Hepatocyte (in vitro differentiated cells): ENCODE results near the gene SERPINA7. TPM values are rescaled to one million over a fixed set of nuclear protein-coding genes. Genes with fewer than 3 reads are reported as not detected.

Experiments used
- DNase-seq: peaks from one replicate; pipeline ENCODE4 v3.0.0-alpha.2; 2016; ENCODE audit warnings: low spot score
- H2AFZ ChIP-seq: fragments of 200-600 bp; sonication (generic); 2 replicates; pipeline ENCODE4 v1.6.0; 2016; ENCODE audit warnings: antibody characterized with exemption, mild to moderate bottlenecking
- H3K27ac ChIP-seq: fragments of 200-600 bp; sonication (generic); 2 replicates; pipeline ENCODE4 v1.5.1; 2016; ENCODE audit warnings: mild to moderate bottlenecking
- H3K27me3 ChIP-seq: fragments of 200-600 bp; sonication (generic); 2 replicates; pipeline ENCODE4 v1.6.1; 2016
- H3K36me3 ChIP-seq: fragments of 200-600 bp; sonication (generic); replicated peaks from 2 replicates; pipeline ENCODE4 v1.5.1; 2016; ENCODE audit warnings: low read depth; ENCODE audit not compliant: insufficient read depth
- H3K4me1 ChIP-seq: fragments of 200-600 bp; sonication (generic); 2 replicates; pipeline ENCODE4 v1.5.1; 2016; ENCODE audit warnings: mild to moderate bottlenecking, moderate library complexity; ENCODE audit not compliant: insufficient read depth
- H3K4me2 ChIP-seq: fragments of 200-600 bp; sonication (generic); 2 replicates; pipeline ENCODE4 v1.6.0; 2016
- H3K4me3 ChIP-seq: fragments of 200-600 bp; sonication (generic); 2 replicates; pipeline ENCODE4 v1.5.1; 2016; ENCODE audit warnings: mild to moderate bottlenecking
- H3K79me2 ChIP-seq: fragments of 200-600 bp; sonication (generic); 2 replicates; pipeline ENCODE4 v1.6.0; 2017; ENCODE audit warnings: mild to moderate bottlenecking
- H3K9me2 ChIP-seq: fragments of 200-600 bp; sonication (generic); replicated peaks from 2 replicates; pipeline ENCODE4 v1.6.0; 2017; ENCODE audit warnings: mild to moderate bottlenecking; ENCODE audit not compliant: insufficient read depth
- H3K9me3 ChIP-seq: fragments of 200-600 bp; sonication (generic); 2 replicates; pipeline ENCODE4 v1.5.1; 2016; ENCODE audit warnings: low read depth, mild to moderate bottlenecking
- H4K20me1 ChIP-seq: fragments of 200-600 bp; sonication (generic); 2 replicates; pipeline ENCODE4 v1.6.0; 2016; ENCODE audit warnings: mild to moderate bottlenecking; ENCODE audit not compliant: insufficient read depth, poor library complexity, severe bottlenecking
- EZH2 ChIP-seq: fragments of 200-600 bp; sonication (generic); IDR thresholded peaks from 2 replicates; pipeline ENCODE4 v1.6.1; 2016; ENCODE audit warnings: antibody characterized with exemption, mild to moderate bottlenecking, borderline replicate concordance
- EZH2phosphoT487 ChIP-seq: fragments of 200-600 bp; sonication (generic); IDR thresholded peaks from one replicate; pipeline ENCODE4 v1.6.1; 2018; ENCODE audit warnings: antibody characterized with exemption, mild to moderate bottlenecking, low read depth, moderate library complexity; ENCODE audit not compliant: unreplicated experiment, severe bottlenecking
- WGBS: methylation state at CpG from one replicate; pipeline ENCODE4 v1.1.6; 2016; ENCODE audit warnings: low lambda C conversion rate; ENCODE audit errors: missing lambda C conversion rate; 5-methylcytosine and 5-hydroxymethylcytosine counted together
- polyA plus RNA-seq: library from polyadenylated mRNA; unstranded; fragments of >200 nt; fragmentation: Nextera tagmentation; extraction: Ambion mirVana; gene quantifications from 2 replicates; pipeline ENCODE4 v1.2.1, GENCODE V29; 2016
- total RNA-seq: library from RNA; depleted of rRNA; stranded (reverse); fragments of >200 nt; gene quantifications from 2 replicates; pipeline ENCODE4 v1.2.3, GENCODE V29; 2014
- TF ChIP-seq, protein P1 (sequence below): fragments of 200-600 bp; sonication (generic); IDR thresholded peaks from 2 replicates; pipeline ENCODE4 v1.5.1; 2016; ENCODE audit warnings: antibody characterized with exemption, mild to moderate bottlenecking; ENCODE audit not compliant: poor library complexity

The SERPINA7 gene
- total and polyA plus RNA-seq, 2 experiments from 2014 or later: 43.1 to 47.5 TPM

DNA sequence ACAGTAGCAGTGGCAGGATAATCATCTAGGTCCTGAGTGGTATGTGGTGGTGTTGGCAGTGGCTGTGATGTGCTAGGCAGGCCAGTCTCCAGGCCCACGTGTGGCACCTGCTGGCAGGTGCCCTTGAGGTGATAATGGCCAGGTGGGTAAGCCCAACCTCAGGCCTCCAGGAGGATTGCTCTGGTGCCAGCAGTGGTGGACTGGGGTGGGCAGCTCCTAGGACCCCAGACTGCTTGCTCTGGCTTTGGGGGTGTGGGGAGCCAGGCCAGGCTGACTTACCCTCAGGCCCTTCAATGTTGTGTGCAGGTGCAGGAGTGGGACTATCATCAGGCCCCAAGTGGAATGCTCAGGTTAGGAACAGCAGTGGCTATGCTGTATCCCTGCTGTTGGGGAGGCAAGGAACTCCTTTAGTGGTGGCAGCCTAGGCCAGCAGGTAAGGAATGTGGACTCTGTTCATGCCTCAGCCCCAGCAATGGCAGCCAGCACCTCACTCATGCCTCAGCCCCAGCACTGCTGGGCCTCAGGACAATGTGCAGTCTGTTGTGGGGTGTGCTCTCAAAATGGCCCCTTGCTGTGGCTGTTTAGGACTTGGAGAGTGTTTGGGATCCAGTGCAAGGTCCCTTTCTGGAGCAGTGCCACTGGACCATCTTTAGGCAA is 24.3 kb downstream of the SERPINA7 start:
- Histone ChIP-seq H3K4me1 (no peaks in the 10 kb centered on the region), H3K9me3 (no peaks in the 10 kb centered on the region), H3K9me2 (no peaks in the 10 kb centered on the region), H3K4me3 (no peak overlapping the region), H2AFZ (no peak overlapping the region), H3K27me3 (no peaks in the 10 kb centered on the region), H3K36me3 (no peaks in the 10 kb centered on the region), H3K27ac (no peak overlapping the region), H3K4me2 (no peak overlapping the region), H4K20me1 (no peaks in the 10 kb centered on the region), H3K79me2 (no peaks in the 10 kb centered on the region)
- TF ChIP-seq EZH2phosphoT487 (no peak), EZH2 (no peak)
- TF ChIP-seq, protein P1, sequence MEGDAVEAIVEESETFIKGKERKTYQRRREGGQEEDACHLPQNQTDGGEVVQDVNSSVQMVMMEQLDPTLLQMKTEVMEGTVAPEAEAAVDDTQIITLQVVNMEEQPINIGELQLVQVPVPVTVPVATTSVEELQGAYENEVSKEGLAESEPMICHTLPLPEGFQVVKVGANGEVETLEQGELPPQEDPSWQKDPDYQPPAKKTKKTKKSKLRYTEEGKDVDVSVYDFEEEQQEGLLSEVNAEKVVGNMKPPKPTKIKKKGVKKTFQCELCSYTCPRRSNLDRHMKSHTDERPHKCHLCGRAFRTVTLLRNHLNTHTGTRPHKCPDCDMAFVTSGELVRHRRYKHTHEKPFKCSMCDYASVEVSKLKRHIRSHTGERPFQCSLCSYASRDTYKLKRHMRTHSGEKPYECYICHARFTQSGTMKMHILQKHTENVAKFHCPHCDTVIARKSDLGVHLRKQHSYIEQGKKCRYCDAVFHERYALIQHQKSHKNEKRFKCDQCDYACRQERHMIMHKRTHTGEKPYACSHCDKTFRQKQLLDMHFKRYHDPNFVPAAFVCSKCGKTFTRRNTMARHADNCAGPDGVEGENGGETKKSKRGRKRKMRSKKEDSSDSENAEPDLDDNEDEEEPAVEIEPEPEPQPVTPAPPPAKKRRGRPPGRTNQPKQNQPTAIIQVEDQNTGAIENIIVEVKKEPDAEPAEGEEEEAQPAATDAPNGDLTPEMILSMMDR: no peak
- DNase-seq: no peak
- 25% methylated on average over 1 of the region's 1 CpG for WGBS

DNA sequence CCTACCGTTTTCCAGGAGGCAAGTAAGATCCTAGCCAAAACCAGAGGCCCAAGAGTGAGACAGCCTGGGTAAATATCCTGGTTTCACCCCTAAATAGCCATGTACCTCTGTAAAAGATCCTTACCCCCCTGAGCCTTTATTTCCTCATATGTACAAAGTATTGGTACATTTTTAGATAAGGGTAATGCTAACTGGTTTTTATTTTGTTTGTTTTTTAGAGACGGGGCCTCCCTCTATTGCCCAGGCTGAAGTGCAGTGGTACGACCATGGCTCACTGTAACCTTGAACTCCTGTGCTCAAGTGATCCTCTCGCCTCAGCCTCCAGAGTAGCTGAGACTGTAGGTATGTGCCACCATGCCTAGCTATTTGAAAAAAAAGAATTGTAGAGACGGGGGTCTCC is 29.4 kb downstream of the SERPINA7 start:
- H3K9me2 ChIP-seq: no peaks in the 10 kb centered on the region
- 67% methylated on average over 5 of the region's 5 CpGs for WGBS
- no peaks in the 10 kb centered on the region for H4K20me1 ChIP-seq
- no peak overlapping the region for H3K4me2 ChIP-seq
- TF ChIP-seq, protein P1: no peak
- TF ChIP-seq EZH2: no peak
- no peak for TF ChIP-seq EZH2phosphoT487
- no peaks in the 10 kb centered on the region for H3K4me1 ChIP-seq
- no peak overlapping the region for H3K4me3 ChIP-seq
- no peak overlapping the region for H3K27ac ChIP-seq
- no peaks in the 10 kb centered on the region for H3K27me3 ChIP-seq
- H3K36me3 ChIP-seq: no peaks in the 10 kb centered on the region
- no peak overlapping the region for H2AFZ ChIP-seq
- H3K79me2 ChIP-seq: no peaks in the 10 kb centered on the region
- no peak for DNase-seq
- H3K9me3 ChIP-seq: no peaks in the 10 kb centered on the region

DNA sequence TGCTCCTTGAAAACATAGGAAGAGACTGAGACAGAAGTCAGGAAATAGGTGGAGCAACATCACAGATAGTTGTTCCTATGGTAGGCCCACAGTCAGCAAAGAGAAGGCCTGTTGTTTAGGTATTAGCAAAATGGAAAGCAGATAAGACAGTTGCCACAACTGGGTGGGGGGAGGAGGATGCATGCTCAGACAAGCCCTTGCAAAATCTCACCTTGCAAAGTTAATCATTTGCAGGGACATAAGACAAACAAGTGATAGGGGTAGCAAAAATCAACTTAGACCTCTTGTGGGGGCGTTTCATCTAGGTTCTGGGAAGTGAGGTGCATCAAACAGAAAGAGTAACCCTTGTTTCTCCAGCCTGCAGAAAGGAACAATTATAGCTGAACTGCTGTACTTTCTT is 30.7 kb downstream of the SERPINA7 start:
- Histone ChIP-seq H3K9me2 (no peaks in the 10 kb centered on the region), H3K79me2 (no peaks in the 10 kb centered on the region), H4K20me1 (no peaks in the 10 kb centered on the region), H3K27ac (no peak overlapping the region), H3K36me3 (no peaks in the 10 kb centered on the region), H3K9me3 (no peaks in the 10 kb centered on the region), H3K27me3 (no peaks in the 10 kb centered on the region), H2AFZ (no peak overlapping the region), H3K4me3 (no peak overlapping the region), H3K4me1 (no peaks in the 10 kb centered on the region), H3K4me2 (no peak overlapping the region)
- peak; percentile 9 for DNase-seq
- WGBS: 35% methylated on average over 1 of the region's 1 CpG
- TF ChIP-seq, protein P1: no peak
- TF ChIP-seq EZH2: no peak
- no peak for TF ChIP-seq EZH2phosphoT487
